ENCODE results near the gene TLE4. TPM values are rescaled to one million over a fixed set of nuclear protein-coding genes. Genes with fewer than 3 reads are reported as not detected.

TLE4 gene
- total and polyA plus RNA-seq, 2 donors (not counting 1 experiment from before 2014, with no cell fraction given) = 34.7 to 57.3 TPM

DNA sequence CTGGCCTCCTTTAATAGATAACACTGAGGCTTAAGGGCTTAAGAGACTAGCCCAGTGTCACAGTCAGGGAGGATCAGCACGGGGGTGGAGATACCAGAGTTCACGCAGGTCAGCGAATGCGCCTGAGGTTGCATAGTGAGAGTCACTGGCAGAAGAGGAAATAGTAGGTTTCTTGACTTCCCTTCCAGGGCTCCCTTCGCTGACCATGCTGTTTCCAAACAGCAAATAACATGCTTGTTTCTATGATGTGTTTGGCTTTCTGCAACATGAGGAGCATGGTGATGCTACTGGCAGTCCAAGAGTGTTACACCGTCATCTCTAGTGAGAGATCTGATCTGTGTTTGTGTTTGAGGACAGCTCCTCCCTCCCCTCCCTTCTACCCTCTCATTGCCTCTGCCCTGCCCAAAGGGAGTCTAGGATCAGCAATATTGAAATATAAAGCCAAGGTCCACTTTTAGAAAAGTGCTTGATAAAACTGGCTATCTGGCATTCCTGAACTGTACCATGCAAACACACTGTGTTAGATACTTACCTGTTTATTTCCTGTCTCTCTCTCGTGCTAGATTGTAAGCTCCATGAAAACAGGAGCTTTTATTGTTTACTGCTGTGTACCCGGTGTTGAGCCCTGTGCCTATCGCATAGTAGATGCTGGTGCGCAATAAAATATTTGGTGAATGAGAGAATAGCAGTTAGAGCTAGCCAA is 12.3 kb downstream of the TLE4 start:
- H3K27ac Mint-ChIP-seq = peak overlapping the region; percentile 12
- Histone ChIP-seq H3K9ac (ENCODE audit: low read length) (no peak overlapping the region), H3K79me2 (ENCODE audit: control insufficient read depth, insufficient read depth, low read length) (peaks cover 80% of the 10 kb centered on the region), H3K4me2 (replicated peaks; ENCODE audit: low read depth, low read length, poor library complexity, severe bottlenecking) (peak overlapping the region; percentile 35), H3K9me3 (ENCODE audit: control extremely low read depth in 1 of 3, control insufficient read depth in 2 of 3, insufficient read depth in 1 of 3, low read length in 2 of 3) (no peaks in the 10 kb centered on the region), H3K36me3 (replicated peaks in 1 of 2; ENCODE audit: control extremely low read depth in 1 of 2, control insufficient read depth in 1 of 2, extremely low read depth in 1 of 2, insufficient read depth in 2 of 2, low read length in 1 of 2) (peaks cover 6 to 7% of the 10 kb centered on the region in 2 experiments), H3K27me3 (replicated peaks in 1 of 4; ENCODE audit: control extremely low read depth in 1 of 4, control insufficient read depth in 3 of 4, insufficient read depth in 4 of 4, low read length in 3 of 4) (no peaks in the 10 kb centered on the region), H2AFZ (ENCODE audit: insufficient read depth, low read depth, low read length, poor library complexity, severe bottlenecking) (no peak overlapping the region), H3K4me1 (ENCODE audit: control insufficient read depth in 2 of 2, insufficient read depth in 2 of 2, low read length in 2 of 2) (peaks cover 23 to 30% of the 10 kb centered on the region in 2 donors), H3K4me3 (ENCODE audit: control extremely low read depth in 1 of 5, extremely low read depth in 1 of 5, insufficient read depth in 1 of 5, low read depth in 2 of 5, low read length in 4 of 5) (no peak overlapping the region), H3K27ac (ENCODE audit: low read length in 2 of 2) (no peak overlapping the region), H4K20me1 (ENCODE audit: control insufficient read depth, insufficient read depth, low read length, poor library complexity, severe bottlenecking) (peaks cover 74% of the 10 kb centered on the region)
- ATAC-seq (ENCODE audit: low read depth) = peak; percentile 69
- POLR2A ChIA-PET = no interaction called here
- no peaks in the 10 kb centered on the region for H3K27me3 Mint-ChIP-seq
- TF ChIP-seq EZH2 (IDR thresholded peaks at IDR 0.05; ENCODE audit: borderline replicate concordance, insufficient read depth, low read depth, low read length, poor library complexity, severe bottlenecking) = no peak
- TF ChIP-seq, protein P1, sequence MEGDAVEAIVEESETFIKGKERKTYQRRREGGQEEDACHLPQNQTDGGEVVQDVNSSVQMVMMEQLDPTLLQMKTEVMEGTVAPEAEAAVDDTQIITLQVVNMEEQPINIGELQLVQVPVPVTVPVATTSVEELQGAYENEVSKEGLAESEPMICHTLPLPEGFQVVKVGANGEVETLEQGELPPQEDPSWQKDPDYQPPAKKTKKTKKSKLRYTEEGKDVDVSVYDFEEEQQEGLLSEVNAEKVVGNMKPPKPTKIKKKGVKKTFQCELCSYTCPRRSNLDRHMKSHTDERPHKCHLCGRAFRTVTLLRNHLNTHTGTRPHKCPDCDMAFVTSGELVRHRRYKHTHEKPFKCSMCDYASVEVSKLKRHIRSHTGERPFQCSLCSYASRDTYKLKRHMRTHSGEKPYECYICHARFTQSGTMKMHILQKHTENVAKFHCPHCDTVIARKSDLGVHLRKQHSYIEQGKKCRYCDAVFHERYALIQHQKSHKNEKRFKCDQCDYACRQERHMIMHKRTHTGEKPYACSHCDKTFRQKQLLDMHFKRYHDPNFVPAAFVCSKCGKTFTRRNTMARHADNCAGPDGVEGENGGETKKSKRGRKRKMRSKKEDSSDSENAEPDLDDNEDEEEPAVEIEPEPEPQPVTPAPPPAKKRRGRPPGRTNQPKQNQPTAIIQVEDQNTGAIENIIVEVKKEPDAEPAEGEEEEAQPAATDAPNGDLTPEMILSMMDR (IDR thresholded peaks at IDR 0.05) = no peak
- peak overlapping the region; percentile 26 for H3K4me3 Mint-ChIP-seq
- WGBS (ENCODE audit: insufficient coverage) = 46% methylated on average over 8 of the region's 10 CpGs
- intact Hi-C loops (cut with micrococcal nuclease) = loop anchor here (1.0 kb wide), 1 partner anchor 8 kb away; no protein-coding TSS in a partner anchor
- peak; percentile 35 for DNase-seq
- H3K4me1 Mint-ChIP-seq = peaks cover 63% of the 10 kb centered on the region
- H3K9me3 Mint-ChIP-seq (ENCODE audit: insufficient read depth) = no peaks in the 10 kb centered on the region
- CTCF ChIA-PET = interaction anchor here (1.7 kb wide), 1 partner anchor 10 kb away, joined by 5 read pairs; no protein-coding TSS in a partner anchor

GRCh38 chr9:79584655-79584982 is 12.9 kb downstream of the TLE4 start:
- ATAC-seq (ENCODE audit: low read depth) (no peak), DNase-seq (no peak)
- Histone ChIP-seq H3K27ac (ENCODE audit: low read length in 2 of 2) (no peak overlapping the region), H3K36me3 (replicated peaks in 1 of 2; ENCODE audit: control extremely low read depth in 1 of 2, control insufficient read depth in 1 of 2, extremely low read depth in 1 of 2, insufficient read depth in 2 of 2, low read length in 1 of 2) (peaks cover 6% of the 10 kb centered on the region in 2 experiments), H4K20me1 (ENCODE audit: control insufficient read depth, insufficient read depth, low read length, poor library complexity, severe bottlenecking) (peaks cover 75% of the 10 kb centered on the region), H3K79me2 (ENCODE audit: control insufficient read depth, insufficient read depth, low read length) (peaks cover 82% of the 10 kb centered on the region), H3K4me1 (ENCODE audit: control insufficient read depth in 2 of 2, insufficient read depth in 2 of 2, low read length in 2 of 2) (peaks cover 23 to 30% of the 10 kb centered on the region in 2 donors), H3K4me2 (replicated peaks; ENCODE audit: low read depth, low read length, poor library complexity, severe bottlenecking) (peak overlapping the region; percentile 35), H3K4me3 (ENCODE audit: control extremely low read depth in 1 of 5, extremely low read depth in 1 of 5, insufficient read depth in 1 of 5, low read depth in 2 of 5, low read length in 4 of 5) (no peak overlapping the region), H2AFZ (ENCODE audit: insufficient read depth, low read depth, low read length, poor library complexity, severe bottlenecking) (no peak overlapping the region), H3K9ac (ENCODE audit: low read length) (no peak overlapping the region), H3K9me3 (ENCODE audit: control extremely low read depth in 1 of 3, control insufficient read depth in 2 of 3, insufficient read depth in 1 of 3, low read length in 2 of 3) (no peaks in the 10 kb centered on the region), H3K27me3 (replicated peaks in 1 of 4; ENCODE audit: control extremely low read depth in 1 of 4, control insufficient read depth in 3 of 4, insufficient read depth in 4 of 4, low read length in 3 of 4) (no peaks in the 10 kb centered on the region)
- Mint-ChIP-seq H3K4me1 (peaks cover 64% of the 10 kb centered on the region), H3K27ac (peak overlapping the region; percentile 12), H3K27me3 (no peaks in the 10 kb centered on the region), H3K9me3 (ENCODE audit: insufficient read depth) (no peaks in the 10 kb centered on the region), H3K4me3 (no peak overlapping the region)
- TF ChIP-seq, protein P1 (IDR thresholded peaks at IDR 0.05) = no peak
- no peak for TF ChIP-seq EZH2 (IDR thresholded peaks at IDR 0.05; ENCODE audit: borderline replicate concordance, insufficient read depth, low read depth, low read length, poor library complexity, severe bottlenecking)
- intact Hi-C loops (cut with micrococcal nuclease) = loop anchor here (1.0 kb wide), 1 partner anchor 8 kb away; no protein-coding TSS in a partner anchor
- ChIA-PET CTCF (interaction anchor here (1.7 kb wide), 1 partner anchor 10 kb away, joined by 5 read pairs; no protein-coding TSS in a partner anchor), POLR2A (no interaction called here)
- no CpG with 5 or more reads among the region's 2 CpGs for WGBS (ENCODE audit: insufficient coverage)

Measured in B cell (primary cell).